B cell (primary cell): ENCODE results near the gene ASGR2. TPM values are rescaled to one million over a fixed set of nuclear protein-coding genes. Genes with fewer than 3 reads are reported as not detected.

ENCODE experiments used
- ATAC-seq: fragments of 200-7000 bp; cut with Tn5 transposase; one replicate; pipeline ENCODE4 v1.10.0; 2021; ENCODE audit warnings: low read depth, mild to moderate bottlenecking, moderate number of reproducible peaks, moderate library complexity
- CTCF ChIA-PET: fragments of 350-600 bp; sonication (Branson Sonifier 250); formaldehyde crosslinking; loops from one replicate; lab custom pipeline; 2021; ENCODE audit warnings: antibody characterized with exemption, inconsistent platforms; lab: Charles Lee
- POLR2A ChIA-PET: fragments of 350-600 bp; sonication (Branson Sonifier 250); formaldehyde crosslinking; loops from one replicate; lab custom pipeline; 2021; ENCODE audit warnings: antibody characterized with exemption; lab: Charles Lee
- DNase-seq: peaks from one replicate; pipeline ENCODE4 v3.0.0; 2013
- H2AFZ ChIP-seq: 2 replicates; pipeline ENCODE4 v1.6.1; 2012; ENCODE audit warnings: mild to moderate bottlenecking, low read depth, low read length; ENCODE audit not compliant: insufficient read depth, poor library complexity, severe bottlenecking
- H3K27ac ChIP-seq, 2 donors: 1 replicate in 1 of 2; 2 replicates in 1 of 2; pipeline ENCODE4 v1.5.1; 2012 to 2013; ENCODE audit warnings: low read length in 2 of 2, mild to moderate bottlenecking in 2 of 2, moderate library complexity in 1 of 2
- H3K27me3 ChIP-seq, 4 experiments: fragments of 200-600 bp in 1 of 4; sonication (generic) in 1 of 4; replicated peaks in 1 of 4; 1 replicate in 2 of 4; 2 replicates in 2 of 4; pipeline versions ENCODE4 v1.6.1 to v1.7.0; 2013 to 2016; ENCODE audit warnings: low read length in 3 of 4, mild to moderate bottlenecking in 2 of 4, mixed read lengths in 1 of 4, moderate library complexity in 1 of 4; ENCODE audit not compliant: insufficient read depth in 4 of 4, control insufficient read depth in 3 of 4; ENCODE audit errors: control extremely low read depth in 1 of 4
- H3K36me3 ChIP-seq, 2 experiments: replicated peaks in 1 of 2; 1 replicate in 1 of 2; 2 replicates in 1 of 2; pipeline versions ENCODE4 v1.6.1 to v1.7.1; 2013; ENCODE audit warnings: low read length in 1 of 2; ENCODE audit not compliant: insufficient read depth in 2 of 2, control insufficient read depth in 1 of 2; ENCODE audit errors: control extremely low read depth in 1 of 2, extremely low read depth in 1 of 2
- H3K4me1 ChIP-seq, 2 donors: fragments of 200-600 bp in 1 of 2; sonication (generic) in 1 of 2; 1 replicate in 1 of 2; 2 replicates in 1 of 2; pipeline versions ENCODE4 v1.5.1 to v1.6.1; 2013 to 2017; ENCODE audit warnings: low read length in 2 of 2; ENCODE audit not compliant: control insufficient read depth in 2 of 2, insufficient read depth in 2 of 2
- H3K4me2 ChIP-seq: replicated peaks from 2 replicates; pipeline ENCODE3; 2012; ENCODE audit warnings: mild to moderate bottlenecking, low read depth, low read length; ENCODE audit not compliant: poor library complexity, severe bottlenecking
- H3K4me3 ChIP-seq, 5 experiments: fragments of 200-600 bp in 1 of 5; sonication (generic) in 1 of 5; 1 replicate in 3 of 5; 2 replicates in 2 of 5; pipeline versions ENCODE4 v1.5.1 to v1.7.0; 2011 to 2016; ENCODE audit warnings: low read length in 4 of 5, mild to moderate bottlenecking in 4 of 5, low read depth in 2 of 5, control low read depth in 1 of 5, moderate library complexity in 1 of 5; ENCODE audit not compliant: insufficient read depth in 1 of 5; ENCODE audit errors: control extremely low read depth in 1 of 5, extremely low read depth in 1 of 5
- H3K79me2 ChIP-seq: fragments of 200-600 bp; sonication (generic); one replicate; pipeline ENCODE4 v1.6.0; 2016; ENCODE audit warnings: low read length; ENCODE audit not compliant: control insufficient read depth, insufficient read depth
- H3K9ac ChIP-seq: fragments of 200-600 bp; sonication (generic); 2 replicates; pipeline ENCODE4 v1.6.1; 2017; ENCODE audit warnings: mild to moderate bottlenecking, low read length, moderate library complexity
- H3K9me3 ChIP-seq, 3 donors: one replicate each; pipeline versions ENCODE4 v1.6.1 to v1.7.1; 2013; ENCODE audit warnings: low read length in 2 of 3; ENCODE audit not compliant: control insufficient read depth in 2 of 3, insufficient read depth in 1 of 3; ENCODE audit errors: control extremely low read depth in 1 of 3
- H4K20me1 ChIP-seq: 2 replicates; pipeline ENCODE4 v1.6.0; 2012; ENCODE audit warnings: mild to moderate bottlenecking, low read length; ENCODE audit not compliant: insufficient read depth, control insufficient read depth, poor library complexity, severe bottlenecking
- H3K27ac Mint-ChIP-seq: one replicate; pipeline ENCODE4 v1.8.0; 2021; ENCODE audit warnings: mixed read lengths
- H3K27me3 Mint-ChIP-seq: one replicate; pipeline ENCODE4 v1.8.0; 2021; ENCODE audit warnings: mixed read lengths
- H3K4me1 Mint-ChIP-seq: one replicate; pipeline ENCODE4 v1.8.0; 2021; ENCODE audit warnings: mixed read lengths
- H3K4me3 Mint-ChIP-seq: one replicate; pipeline ENCODE4 v1.8.0; 2021; ENCODE audit warnings: mixed read lengths
- H3K9me3 Mint-ChIP-seq: one replicate; pipeline ENCODE4 v1.8.0; 2022; ENCODE audit warnings: mixed read lengths; ENCODE audit not compliant: insufficient read depth
- EZH2 ChIP-seq: IDR thresholded peaks from 2 replicates; pipeline ENCODE4 v1.6.1; 2012; ENCODE audit warnings: borderline replicate concordance, low read depth, mild to moderate bottlenecking, moderate library complexity, low read length; ENCODE audit not compliant: insufficient read depth, poor library complexity, severe bottlenecking
- WGBS: methylation state at CpG from one replicate; pipeline ENCODE4 v1.1.5; 2013; ENCODE audit warnings: missing lambda C conversion rate; ENCODE audit not compliant: insufficient coverage; 5-methylcytosine and 5-hydroxymethylcytosine counted together
- intact Hi-C: fragments of 100-400 bp; cut with micrococcal nuclease; formaldehyde crosslinking; loops from one replicate; pipeline ENCODE4 v1.10.0; 2022
- polyA plus RNA-seq: library from polyadenylated mRNA; depleted of rRNA; stranded (reverse); fragments of >200 nt; gene quantifications from 2 replicates; pipeline ENCODE4 v1.2.3, GENCODE V29; 2012
- total RNA-seq, 2 donors: library from RNA; stranded (reverse); fragments of 120-200 nt in 1 of 2; gene quantifications; 1 replicate in 1 of 2; 2 replicates in 1 of 2; pipeline versions ENCODE4 v1.2.3 to v1.2.4, GENCODE V29; 2013 to 2022
- TF ChIP-seq, protein P1 (sequence below): fragments of 200-600 bp; IDR thresholded peaks from one replicate; pipeline ENCODE4 v1.8.0; 2022; ENCODE audit warnings: antibody characterized with exemption, mild to moderate bottlenecking

ASGR2 gene
- total and polyA plus RNA-seq, 2 donors (not counting 1 experiment from before 2014, with no cell fraction given), result 1.00 TPM; not detected in 1

DNA sequence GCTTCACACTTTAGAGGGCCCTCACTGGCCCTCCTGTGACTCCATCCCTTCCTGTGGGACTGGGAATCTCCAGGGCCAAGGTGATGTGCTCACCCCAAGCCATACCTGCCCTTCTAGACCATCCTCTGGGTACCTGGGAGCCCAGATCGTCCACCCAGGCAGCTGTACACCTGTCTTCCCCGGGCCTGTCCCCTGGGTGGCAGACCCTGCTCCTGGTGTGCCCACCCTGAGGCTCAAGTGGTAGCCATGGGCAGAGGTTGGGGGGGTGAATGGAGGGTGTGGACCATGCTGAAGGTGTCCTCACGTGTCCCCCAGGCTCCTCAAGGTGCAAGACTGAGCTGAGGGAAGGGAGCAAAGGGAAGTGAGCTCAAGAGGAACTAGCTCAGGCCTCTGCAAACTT lies 43.9 kb downstream of the ASGR2 start:
- H3K36me3 ChIP-seq, result no peaks in the 10 kb centered on the region
- peaks cover 0 to 19% (median 15%) of the 10 kb centered on the region in 3 donors for H3K9me3 ChIP-seq
- H4K20me1 ChIP-seq, result no peaks in the 10 kb centered on the region
- ChIA-PET POLR2A (no interaction called here), CTCF (no interaction called here)
- WGBS, result 79% methylated on average over 2 of the region's 3 CpGs
- H3K4me3 ChIP-seq, result no peak overlapping the region
- H3K9ac ChIP-seq, result no peak overlapping the region
- TF ChIP-seq, protein P1, sequence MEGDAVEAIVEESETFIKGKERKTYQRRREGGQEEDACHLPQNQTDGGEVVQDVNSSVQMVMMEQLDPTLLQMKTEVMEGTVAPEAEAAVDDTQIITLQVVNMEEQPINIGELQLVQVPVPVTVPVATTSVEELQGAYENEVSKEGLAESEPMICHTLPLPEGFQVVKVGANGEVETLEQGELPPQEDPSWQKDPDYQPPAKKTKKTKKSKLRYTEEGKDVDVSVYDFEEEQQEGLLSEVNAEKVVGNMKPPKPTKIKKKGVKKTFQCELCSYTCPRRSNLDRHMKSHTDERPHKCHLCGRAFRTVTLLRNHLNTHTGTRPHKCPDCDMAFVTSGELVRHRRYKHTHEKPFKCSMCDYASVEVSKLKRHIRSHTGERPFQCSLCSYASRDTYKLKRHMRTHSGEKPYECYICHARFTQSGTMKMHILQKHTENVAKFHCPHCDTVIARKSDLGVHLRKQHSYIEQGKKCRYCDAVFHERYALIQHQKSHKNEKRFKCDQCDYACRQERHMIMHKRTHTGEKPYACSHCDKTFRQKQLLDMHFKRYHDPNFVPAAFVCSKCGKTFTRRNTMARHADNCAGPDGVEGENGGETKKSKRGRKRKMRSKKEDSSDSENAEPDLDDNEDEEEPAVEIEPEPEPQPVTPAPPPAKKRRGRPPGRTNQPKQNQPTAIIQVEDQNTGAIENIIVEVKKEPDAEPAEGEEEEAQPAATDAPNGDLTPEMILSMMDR, result no peak
- no peak for TF ChIP-seq EZH2
- no peak overlapping the region for H3K4me2 ChIP-seq
- intact Hi-C loops, result no loop called here
- H2AFZ ChIP-seq, result no peak overlapping the region
- DNase-seq (no peak), ATAC-seq (no peak)
- Mint-ChIP-seq H3K27ac (no peak overlapping the region), H3K4me1 (peaks cover 13% of the 10 kb centered on the region), H3K27me3 (peaks cover 6% of the 10 kb centered on the region), H3K9me3 (peaks cover 14% of the 10 kb centered on the region), H3K4me3 (no peak overlapping the region)
- H3K27ac ChIP-seq, result no peak overlapping the region
- no peaks in the 10 kb centered on the region for H3K79me2 ChIP-seq
- H3K27me3 ChIP-seq, result no peaks in the 10 kb centered on the region
- peaks cover 14 to 18% of the 10 kb centered on the region in 2 donors for H3K4me1 ChIP-seq

DNA sequence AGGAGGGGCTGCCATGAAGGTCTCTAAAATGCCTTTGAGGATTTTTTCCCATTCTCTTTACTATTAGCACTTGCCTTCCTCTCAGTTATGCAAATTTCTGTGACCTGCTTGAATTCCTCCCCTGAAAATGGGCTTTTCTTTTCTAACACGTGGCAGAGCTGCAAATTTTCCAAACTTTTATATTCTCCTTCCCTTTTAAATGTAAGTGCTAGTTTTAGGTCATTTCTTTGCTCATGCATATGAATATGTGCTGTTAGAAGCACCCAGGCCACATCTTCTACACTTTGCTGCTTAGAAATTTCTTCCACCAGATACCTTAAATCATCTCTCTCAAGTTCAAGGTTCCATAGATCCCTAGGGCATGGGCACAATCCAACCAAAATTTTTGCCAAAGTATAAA lies 46.4 kb downstream of the ASGR2 start:
- H3K4me3 Mint-ChIP-seq, result no peak overlapping the region

More for the DNA sequence above, 46.4 kb downstream of the ASGR2 start:
- WGBS, result no CpG with 5 or more reads among the region's 1 CpG
- Histone ChIP-seq H3K36me3 (no peaks in the 10 kb centered on the region), H3K79me2 (no peaks in the 10 kb centered on the region), H2AFZ (no peak overlapping the region), H4K20me1 (no peaks in the 10 kb centered on the region), H3K27ac (no peak overlapping the region), H3K27me3 (no peaks in the 10 kb centered on the region), H3K4me2 (no peak overlapping the region), H3K9me3 (peaks cover 0 to 19% (median 15%) of the 10 kb centered on the region in 3 donors), H3K4me1 (peaks cover 14 to 18% of the 10 kb centered on the region in 2 donors), H3K4me3 (no peak overlapping the region), H3K9ac (no peak overlapping the region)
- ChIA-PET POLR2A (no interaction called here), CTCF (no interaction called here)
- DNase-seq, result no peak
- Mint-ChIP-seq H3K27me3 (peaks cover 19% of the 10 kb centered on the region), H3K27ac (no peak overlapping the region), H3K4me1 (peaks cover 13% of the 10 kb centered on the region), H3K9me3 (peaks cover 14% of the 10 kb centered on the region)
- no peak for ATAC-seq
- no peak for TF ChIP-seq EZH2
- TF ChIP-seq, protein P1, result no peak
- intact Hi-C loops, result no loop called here
